ENCODE results near the gene CHCHD3.
"Not testable (repeated sequence)": the region's sequence is repeated elsewhere in the genome, so short reads cannot be mapped to it uniquely, and the experiment has no call there.

The CHCHD3 gene

DNA sequence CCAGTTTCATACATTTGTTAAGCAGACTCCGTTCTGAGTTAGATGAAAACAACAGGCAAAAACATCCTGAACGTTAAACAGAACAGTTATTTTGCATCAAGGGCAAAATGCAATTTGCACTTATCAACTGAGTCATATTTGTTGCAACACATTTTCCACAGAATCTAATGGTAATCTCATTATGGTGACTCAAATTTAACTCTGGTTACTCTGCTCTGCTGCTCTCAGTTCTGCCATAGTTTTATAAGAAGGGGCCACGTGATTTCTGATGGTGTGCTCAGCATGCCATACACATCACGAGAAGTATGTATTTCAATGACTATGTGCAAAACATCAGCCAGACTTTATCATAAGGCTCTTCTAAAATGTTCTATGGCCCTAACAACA is 148.8 kb downstream of the CHCHD3 start (continued):
- no peak for TF ChIP-seq YY1 (tag by site-specific recombination; IDR thresholded peaks at IDR 0.05)
- TF ChIP-seq ZNF510 (tag by site-specific recombination; IDR thresholded peaks at IDR 0.05; ENCODE audit: insufficient replicate concordance): no peak
- no peak for TF ChIP-seq ZNF837 (tag by site-specific recombination; IDR thresholded peaks at IDR 0.05)
- no peak for TF ChIP-seq ZNF629 (tag by site-specific recombination; IDR thresholded peaks at IDR 0.05)

DNA sequence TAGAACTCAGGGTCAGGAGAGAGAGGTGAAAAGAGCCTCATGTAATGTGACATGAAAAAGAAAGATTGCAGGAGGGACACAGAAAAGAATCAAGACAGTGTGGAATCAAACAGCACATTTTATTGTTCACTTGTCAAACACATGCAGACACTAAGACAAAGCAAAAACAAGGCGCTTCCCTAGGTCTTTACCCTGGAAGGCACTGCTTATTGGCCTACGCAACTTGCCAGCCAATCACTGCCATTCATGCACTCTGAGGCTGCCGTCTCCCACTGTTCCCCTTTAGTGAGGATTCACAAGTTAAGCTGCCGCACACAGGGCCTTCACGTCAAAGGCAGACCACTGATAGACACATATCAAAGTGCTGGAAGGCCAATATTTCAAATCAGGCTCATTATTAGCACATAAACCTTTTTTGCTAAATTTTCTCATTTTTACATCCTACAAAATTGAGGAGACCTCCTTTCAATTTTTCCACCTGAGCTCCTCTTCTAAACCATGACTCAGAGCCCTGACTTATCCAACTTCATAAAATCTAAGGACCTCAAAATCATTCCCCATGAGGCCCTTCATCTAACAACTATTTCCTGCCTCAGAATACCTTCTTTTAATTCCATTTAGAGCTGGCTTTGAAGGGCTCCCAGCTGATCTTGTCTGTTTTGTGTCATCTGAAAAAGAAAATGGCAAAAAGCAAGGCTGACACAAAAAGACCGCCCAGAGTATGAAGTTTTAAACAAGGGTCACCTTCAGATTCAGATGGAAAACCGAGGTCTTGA is 149.4 kb downstream of the CHCHD3 start:
- no peaks in the 10 kb centered on the region for H3K36me3 ChIP-seq (ENCODE audit: control insufficient read depth in 2 of 2, insufficient read depth in 1 of 2, low read length in 2 of 2)
- no peaks in the 10 kb centered on the region for H3K4me1 ChIP-seq (ENCODE audit: control insufficient read depth, insufficient read depth, low read length)
- H3K27ac ChIP-seq (ENCODE audit: extremely low read depth, low read depth, low read length): no peak overlapping the region
- no peaks in the 10 kb centered on the region for H3K9me3 ChIP-seq (ENCODE audit: control insufficient read depth, insufficient read depth, low read depth, low read length)
- H3K4me3 ChIP-seq (ENCODE audit: low read depth, low read length): no peak overlapping the region
- TF ChIP-seq YY2 (tag by site-specific recombination; IDR thresholded peaks at IDR 0.05) (no peak), GLIS1 (tag by site-specific recombination; IDR thresholded peaks at IDR 0.05) (no peak), ZNF664 (tag by site-specific recombination; IDR thresholded peaks at IDR 0.05) (no peak), TCF7L2 (IDR thresholded peaks at IDR 0.05; ENCODE audit: borderline replicate concordance, low read depth, low read length) (no peak), ZNF148 (tag by site-specific recombination; IDR thresholded peaks at IDR 0.05; ENCODE audit: borderline replicate concordance) (no peak), ZNF701 (tag by site-specific recombination; IDR thresholded peaks at IDR 0.05) (no peak), ZNF777 (tag by site-specific recombination; IDR thresholded peaks at IDR 0.05; ENCODE audit: borderline replicate concordance) (no peak), ZNF140 (tag by site-specific recombination; IDR thresholded peaks at IDR 0.05) (no peak), ZNF529 (tag by site-specific recombination; IDR thresholded peaks at IDR 0.05; ENCODE audit: insufficient replicate concordance) (no peak), ZFHX2 (tag by site-specific recombination; conservative IDR thresholded peaks at IDR 0.05) (no peak)
- TF ChIP-seq, protein P1, sequence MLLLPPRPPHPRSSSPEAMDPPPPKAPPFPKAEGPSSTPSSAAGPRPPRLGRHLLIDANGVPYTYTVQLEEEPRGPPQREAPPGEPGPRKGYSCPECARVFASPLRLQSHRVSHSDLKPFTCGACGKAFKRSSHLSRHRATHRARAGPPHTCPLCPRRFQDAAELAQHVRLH (tag by site-specific recombination; IDR thresholded peaks at IDR 0.05): no peak
- TF ChIP-seq, protein P2, sequence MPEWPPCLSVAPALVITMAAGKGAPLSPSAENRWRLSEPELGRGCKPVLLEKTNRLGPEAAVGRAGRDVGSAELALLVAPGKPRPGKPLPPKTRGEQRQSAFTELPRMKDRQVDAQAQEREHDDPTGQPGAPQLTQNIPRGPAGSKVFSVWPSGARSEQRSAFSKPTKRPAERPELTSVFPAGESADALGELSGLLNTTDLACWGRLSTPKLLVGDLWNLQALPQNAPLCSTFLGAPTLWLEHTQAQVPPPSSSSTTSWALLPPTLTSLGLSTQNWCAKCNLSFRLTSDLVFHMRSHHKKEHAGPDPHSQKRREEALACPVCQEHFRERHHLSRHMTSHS (tag by site-specific recombination; IDR thresholded peaks at IDR 0.05): no peak
- TF ChIP-seq, protein P3, sequence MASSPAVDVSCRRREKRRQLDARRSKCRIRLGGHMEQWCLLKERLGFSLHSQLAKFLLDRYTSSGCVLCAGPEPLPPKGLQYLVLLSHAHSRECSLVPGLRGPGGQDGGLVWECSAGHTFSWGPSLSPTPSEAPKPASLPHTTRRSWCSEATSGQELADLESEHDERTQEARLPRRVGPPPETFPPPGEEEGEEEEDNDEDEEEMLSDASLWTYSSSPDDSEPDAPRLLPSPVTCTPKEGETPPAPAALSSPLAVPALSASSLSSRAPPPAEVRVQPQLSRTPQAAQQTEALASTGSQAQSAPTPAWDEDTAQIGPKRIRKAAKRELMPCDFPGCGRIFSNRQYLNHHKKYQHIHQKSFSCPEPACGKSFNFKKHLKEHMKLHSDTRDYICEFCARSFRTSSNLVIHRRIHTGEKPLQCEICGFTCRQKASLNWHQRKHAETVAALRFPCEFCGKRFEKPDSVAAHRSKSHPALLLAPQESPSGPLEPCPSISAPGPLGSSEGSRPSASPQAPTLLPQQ (tag by site-specific recombination; IDR thresholded peaks at IDR 0.05): no peak
- ChIA-PET CTCF (no interaction called here), POLR2A (no interaction called here)

- no peaks in the 10 kb centered on the region for H3K4me1 ChIP-seq (ENCODE audit: control insufficient read depth, insufficient read depth, low read length)
- no peaks in the 10 kb centered on the region for H3K36me3 ChIP-seq (ENCODE audit: control insufficient read depth in 2 of 2, insufficient read depth in 1 of 2, low read length in 2 of 2)
- no peaks in the 10 kb centered on the region for H3K9me3 ChIP-seq (ENCODE audit: control insufficient read depth, insufficient read depth, low read depth, low read length)
- no peak overlapping the region for H3K4me3 ChIP-seq (ENCODE audit: low read depth, low read length)
- no peak for TF ChIP-seq ZNF629 (tag by site-specific recombination; IDR thresholded peaks at IDR 0.05)
- POLR2A ChIA-PET: no interaction called here
- CTCF ChIA-PET: interaction anchor here (0.6 to 1.0 kb wide), 2 partner anchors 18 to 410 kb away, joined by 3 to 4 read pairs; no protein-coding TSS in a partner anchor
- H3K27ac ChIP-seq (ENCODE audit: extremely low read depth, low read depth, low read length): no peak overlapping the region
These were observed 151.0 kb downstream of the CHCHD3 start for GRCh38 chr7:132930881-132931280.

- H3K4me1 ChIP-seq (ENCODE audit: control insufficient read depth, insufficient read depth, low read length); POLR2A ChIA-PET; H3K36me3 ChIP-seq (ENCODE audit: control insufficient read depth in 2 of 2, insufficient read depth in 1 of 2, low read length in 2 of 2); H3K27ac ChIP-seq (ENCODE audit: extremely low read depth, low read depth, low read length); H3K9me3 ChIP-seq (ENCODE audit: control insufficient read depth, insufficient read depth, low read depth, low read length); H3K4me3 ChIP-seq (ENCODE audit: low read depth, low read length): not testable (repeated sequence)
- CTCF ChIA-PET: interaction anchor here (0.6 to 1.0 kb wide), 4 partner anchors 19 to 1672 kb away, joined by 3 read pairs; no protein-coding TSS in a partner anchor
These were observed 151.9 kb downstream of the CHCHD3 start for GRCh38 chr7:132929944-132930343.
